Measurements from ENCODE around the gene PDE6A.

Gene PDE6A

GRCh38 chr5:149944666-149945065 is at the start of gene PDE6A:
TSS of gene PDE6A (minus strand) at chr5:149944793. CDS start at chr5:149944673, 120 bp downstream.
- DNase-seq: no peak

- no peak for DNase-seq
Measured at GRCh38 chr5:149993471-149993870, 48.9 kb upstream of the PDE6A start.

GRCh38 chr5:149990518-149991376 is 46.2 kb upstream of the PDE6A start:
- DNase-seq: peak; percentile 66

GRCh38 chr5:149988126-149988525 is 43.5 kb upstream of the PDE6A start:
- no peak for DNase-seq

- no peak for DNase-seq
Measured at GRCh38 chr5:149982505-149982904, 37.9 kb upstream of the PDE6A start.

- no peak for DNase-seq
Measured at GRCh38 chr5:149981206-149981605, 36.6 kb upstream of the PDE6A start.

GRCh38 chr5:149979896-149980295 is 35.3 kb upstream of the PDE6A start:
- DNase-seq: no peak

- DNase-seq: no peak
Measured at GRCh38 chr5:149975409-149975808, 30.8 kb upstream of the PDE6A start.

GRCh38 chr5:149969181-149969930 is 24.8 kb upstream of the PDE6A start:
- no peak for DNase-seq

- DNase-seq: no peak
Measured at GRCh38 chr5:149966946-149967345, 22.4 kb upstream of the PDE6A start.

GRCh38 chr5:149963729-149964128 is 19.1 kb upstream of the PDE6A start:
- DNase-seq: no peak

- no peak for DNase-seq
Measured at GRCh38 chr5:149962601-149963300, 18.2 kb upstream of the PDE6A start.

- DNase-seq: no peak
Measured at GRCh38 chr5:149961957-149962409, 17.4 kb upstream of the PDE6A start.

- DNase-seq: no peak
Measured at GRCh38 chr5:149961186-149961685, 16.6 kb upstream of the PDE6A start.

GRCh38 chr5:149960272-149961185 is 15.9 kb upstream of the PDE6A start, which contains the start of gene SLC26A2:
TSS of gene SLC26A2 (plus strand) at chr5:149960758. CDS start at chr5:149977653, 16,895 bp downstream.
- DNase-seq: peak; percentile 98

GRCh38 chr5:149959406-149960236 is 15.0 kb upstream of the PDE6A start:
- no peak for DNase-seq

GRCh38 chr5:149957855-149958254 is 13.3 kb upstream of the PDE6A start:
- DNase-seq: no peak

GRCh38 chr5:149956685-149957084 is 12.1 kb upstream of the PDE6A start:
- no peak for DNase-seq

- DNase-seq: no peak
Measured at GRCh38 chr5:149954798-149955197, 10.2 kb upstream of the PDE6A start.

GRCh38 chr5:149953436-149954121 is 9.0 kb upstream of the PDE6A start:
- DNase-seq: no peak

All from left hindlimb (tissue), 1 donor.